GM19397 (cell line): ENCODE results near the gene TPX2.
A peak's percentile ranks its signal among the peaks of the same experiment; 100 is the strongest.
"Not testable (repeated sequence)": the region's sequence is repeated elsewhere in the genome, so short reads cannot be mapped to it uniquely, and the experiment has no call there.

Source experiments
- ATAC-seq: cut with Tn5 transposase; IDR thresholded peaks from one replicate; pipeline ENCODE4 v1.9.1; 2021; ENCODE audit warnings: mild to moderate bottlenecking, moderate library complexity; ENCODE audit not compliant: unreplicated experiment

TPX2 gene

GRCh38 chr20:31718952-31719643, 20.0 kb upstream of the TPX2 start:
- no peak for ATAC-seq

- no peak for ATAC-seq
These were observed 19.2 kb upstream of the TPX2 start for GRCh38 chr20:31719644-31720485.

GRCh38 chr20:31720486-31721407, 18.3 kb upstream of the TPX2 start:
- ATAC-seq, result no peak

- ATAC-seq, result no peak
These were observed 17.5 kb upstream of the TPX2 start for GRCh38 chr20:31721408-31722256.

- ATAC-seq, result no peak
These were observed 16.6 kb upstream of the TPX2 start, which contains the start of gene BCL2L1 for GRCh38 chr20:31722257-31723068. TSS of gene BCL2L1 (minus strand) at chr20:31722868. CDS start at chr20:31722218, 650 bp downstream.

- no peak for ATAC-seq
These were observed 16.1 kb upstream of the TPX2 start for GRCh38 chr20:31723069-31723318.

- ATAC-seq, result peak; percentile 85
These were observed 15.6 kb upstream of the TPX2 start for GRCh38 chr20:31723319-31724078.

GRCh38 chr20:31731321-31731717, 7.8 kb upstream of the TPX2 start:
- ATAC-seq, result no peak

GRCh38 chr20:31739550-31739977, 474 bp downstream of the TPX2 start:
- peak; percentile 3 for ATAC-seq

- ATAC-seq, result no peak
These were observed 1.1 kb downstream of the TPX2 start for GRCh38 chr20:31740208-31740607.

GRCh38 chr20:31740656-31741323, 1.7 kb downstream of the TPX2 start:
- ATAC-seq, result no peak

GRCh38 chr20:31746068-31746878, 7.2 kb downstream of the TPX2 start:
- ATAC-seq, result no peak

- ATAC-seq, result not testable (repeated sequence)
These were observed 7.9 kb downstream of the TPX2 start for GRCh38 chr20:31747028-31747427.

GRCh38 chr20:31747640-31748039, 8.6 kb downstream of the TPX2 start:
- no peak for ATAC-seq

GRCh38 chr20:31749223-31749622, 10.1 kb downstream of the TPX2 start:
- no peak for ATAC-seq

GRCh38 chr20:31751126-31751525, 12.0 kb downstream of the TPX2 start:
- ATAC-seq, result no peak

GRCh38 chr20:31757254-31757653, 18.2 kb downstream of the TPX2 start:
- no peak for ATAC-seq
